Hypothalamus (tissue), 51 donors: Measurements from ENCODE around the gene VPS18.
A peak's percentile ranks its signal among the peaks of the same experiment; 100 is the strongest.

Experiments
- DNase-seq, 51 donors: peaks; one replicate each; lab custom pipeline; 2025; lab: John Stamatoyannopoulos, UW

The VPS18 gene

GRCh38 chr15:40899536-40900207, 5.4 kb downstream of the VPS18 start:
- no peak for DNase-seq

GRCh38 chr15:40900256-40901052, 6.2 kb downstream of the VPS18 start:
- no peak for DNase-seq

GRCh38 chr15:40901053-40901443, 6.8 kb downstream of the VPS18 start:
- DNase-seq: no peak

GRCh38 chr15:40902605-40903561, 8.6 kb downstream of the VPS18 start:
- peak in 22 of 51 donors; percentile 6 to 52 (median 26) for DNase-seq

- DNase-seq: no peak
These were observed 10.4 kb downstream of the VPS18 start for GRCh38 chr15:40904552-40905201.

- DNase-seq: peak in 45 of 51 donors; percentile 24 to 81 (median 59)
These were observed 12.1 kb downstream of the VPS18 start for GRCh38 chr15:40906091-40906990.

GRCh38 chr15:40906991-40907802, 12.9 kb downstream of the VPS18 start:
- peak in 27 of 51 donors; percentile 12 to 62 (median 34) for DNase-seq

- no peak for DNase-seq
These were observed 13.8 kb downstream of the VPS18 start for GRCh38 chr15:40908095-40908494.

GRCh38 chr15:40909662-40910630, 15.7 kb downstream of the VPS18 start:
- DNase-seq: peak in 1 of 51 donors; percentile 15

- no peak for DNase-seq
These were observed 16.9 kb downstream of the VPS18 start for GRCh38 chr15:40911141-40911540.

GRCh38 chr15:40911693-40912092, 17.4 kb downstream of the VPS18 start:
- DNase-seq: no peak

- no peak for DNase-seq
These were observed 18.2 kb downstream of the VPS18 start for GRCh38 chr15:40912478-40912877.

GRCh38 chr15:40914013-40914412, 19.8 kb downstream of the VPS18 start:
- DNase-seq: no peak

GRCh38 chr15:40914486-40914885, 20.2 kb downstream of the VPS18 start:
- no peak for DNase-seq

- DNase-seq: no peak
These were observed 20.9 kb downstream of the VPS18 start for GRCh38 chr15:40915116-40915661.

GRCh38 chr15:40915679-40916078, 21.4 kb downstream of the VPS18 start:
- no peak for DNase-seq

- DNase-seq: no peak
These were observed 23.3 kb downstream of the VPS18 start for GRCh38 chr15:40917585-40917984.
